ENCODE data around the gene MT1G.

Gene MT1G

DNA sequence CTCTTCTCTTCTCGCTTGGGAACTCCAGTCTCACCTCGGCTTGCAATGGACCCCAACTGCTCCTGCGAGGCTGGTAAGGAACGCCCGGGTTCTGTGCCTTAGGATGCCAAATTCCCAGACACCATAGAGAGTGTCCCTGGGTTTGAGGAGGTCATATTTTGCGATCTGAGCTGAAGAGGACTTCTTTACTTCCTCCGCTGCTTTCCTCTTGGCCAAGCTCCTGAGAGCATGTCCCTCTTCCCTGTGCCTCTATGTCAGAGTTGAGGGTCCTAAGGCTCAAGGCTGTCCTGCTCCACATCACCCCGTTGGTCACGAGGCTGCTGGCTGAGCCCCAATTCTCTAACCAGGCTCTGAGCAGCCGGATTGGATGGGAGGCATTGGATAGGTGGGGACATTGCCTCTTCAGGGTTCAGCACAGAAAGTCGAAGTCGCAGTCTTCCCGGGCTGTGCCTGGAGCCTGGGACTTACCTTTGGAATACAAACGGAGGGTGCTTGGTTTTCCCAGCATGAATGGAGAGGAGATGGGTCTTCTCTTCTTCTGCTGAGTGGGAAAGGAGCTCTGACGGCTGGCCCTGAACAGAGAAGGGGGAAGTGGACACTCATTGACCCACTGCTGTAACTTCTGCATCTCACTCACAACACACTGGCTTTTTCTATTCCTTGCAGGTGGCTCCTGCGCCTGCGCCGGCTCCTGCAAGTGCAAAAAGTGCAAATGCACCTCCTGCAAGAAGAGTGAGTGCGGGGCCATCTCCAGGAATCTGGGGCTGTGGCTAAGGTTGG is 2.2 kb upstream of the MT1G start:
- POLR2A ChIA-PET: no interaction called here
- no peaks in the 10 kb centered on the region for H3K9me3 ChIP-seq (ENCODE audit: control insufficient read depth, insufficient read depth, low read depth, low read length)
- H3K4me3 ChIP-seq (ENCODE audit: low read depth, low read length): no peak overlapping the region

DNA sequence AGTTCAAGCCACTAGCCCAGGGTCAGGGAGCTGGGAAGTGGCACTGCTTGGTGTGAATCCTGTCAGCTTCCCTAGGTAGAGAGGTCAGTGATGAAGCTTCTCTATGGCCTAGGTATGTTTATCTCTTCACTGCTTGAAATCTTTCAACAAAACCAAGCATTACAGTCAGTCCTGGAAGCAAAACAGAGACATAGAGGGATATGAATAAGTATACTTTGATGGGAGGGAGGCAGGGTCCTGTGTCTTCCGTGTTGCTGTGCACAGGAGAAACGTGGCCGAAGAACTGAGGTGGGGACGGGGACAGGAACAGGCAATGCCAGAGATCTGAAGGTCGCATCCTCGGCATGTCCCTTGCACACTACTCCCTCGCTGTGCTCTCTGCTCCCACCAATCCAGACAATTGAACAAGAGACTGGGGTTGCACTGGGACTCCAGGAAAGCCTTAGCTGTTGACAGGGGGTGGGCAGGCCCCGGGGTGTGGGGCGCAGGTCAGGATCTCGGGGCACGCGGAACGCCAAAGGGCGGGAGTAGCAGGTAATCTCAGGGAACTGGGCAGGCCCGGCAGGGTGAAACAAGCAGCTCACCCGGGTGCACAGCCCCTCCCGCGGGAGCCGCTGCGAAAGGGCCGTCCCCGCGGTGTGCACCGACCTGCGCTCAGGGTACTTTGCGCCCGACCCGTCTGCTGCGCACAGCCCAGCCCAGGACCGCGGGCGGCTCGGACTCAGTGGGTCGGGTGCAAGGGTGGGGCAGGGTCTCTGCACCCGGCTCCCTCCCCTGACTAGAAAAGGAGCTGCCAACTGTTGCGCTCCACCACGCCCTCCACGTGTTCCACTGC is 1.4 kb upstream of the MT1G start, which contains the start of gene MT1H:
Gene MT1H, plus strand, starts transcription at position 810 of the 835 bp plus-strand sequence. CDS start 71 bp downstream, outside the sequence.
- Histone ChIP-seq H3K4me3 (ENCODE audit: low read depth, low read length) (no peak within 1 kb of the TSS), H3K36me3 (ENCODE audit: control insufficient read depth in 2 of 2, insufficient read depth in 1 of 2, low read length in 2 of 2) (no peaks in the 10 kb centered on the region), H3K9me3 (ENCODE audit: control insufficient read depth, insufficient read depth, low read depth, low read length) (no peaks in the 10 kb centered on the region), H3K27ac (ENCODE audit: extremely low read depth, low read depth, low read length) (no peak within 1 kb of the TSS), H3K4me1 (ENCODE audit: control insufficient read depth, insufficient read depth, low read length) (no peaks in the 10 kb centered on the region)
- CTCF ChIA-PET: interaction anchor here (1.0 kb wide), 1 partner anchor 92 kb away, joined by 3 read pairs; no protein-coding TSS in a partner anchor
- POLR2A ChIA-PET: no interaction called here
- TF ChIP-seq, protein P1, sequence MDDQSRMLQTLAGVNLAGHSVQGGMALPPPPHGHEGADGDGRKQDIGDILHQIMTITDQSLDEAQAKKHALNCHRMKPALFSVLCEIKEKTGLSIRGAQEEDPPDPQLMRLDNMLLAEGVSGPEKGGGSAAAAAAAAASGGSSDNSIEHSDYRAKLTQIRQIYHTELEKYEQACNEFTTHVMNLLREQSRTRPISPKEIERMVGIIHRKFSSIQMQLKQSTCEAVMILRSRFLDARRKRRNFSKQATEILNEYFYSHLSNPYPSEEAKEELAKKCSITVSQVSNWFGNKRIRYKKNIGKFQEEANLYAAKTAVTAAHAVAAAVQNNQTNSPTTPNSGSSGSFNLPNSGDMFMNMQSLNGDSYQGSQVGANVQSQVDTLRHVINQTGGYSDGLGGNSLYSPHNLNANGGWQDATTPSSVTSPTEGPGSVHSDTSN (CRISPR knock-in tag; IDR thresholded peaks at IDR 0.05): no peak
- TF ChIP-seq GLI4 (tag by site-specific recombination; IDR thresholded peaks at IDR 0.05) (no peak), ZNF610 (tag by site-specific recombination; IDR thresholded peaks at IDR 0.05; ENCODE audit: borderline replicate concordance) (no peak), ZNF366 (tag by site-specific recombination; conservative IDR thresholded peaks at IDR 0.05) (no peak), SCRT2 (tag by site-specific recombination; IDR thresholded peaks at IDR 0.05) (peak; percentile 49; the same call in 1 of the 2 replicates)
- TF ChIP-seq, protein P2, sequence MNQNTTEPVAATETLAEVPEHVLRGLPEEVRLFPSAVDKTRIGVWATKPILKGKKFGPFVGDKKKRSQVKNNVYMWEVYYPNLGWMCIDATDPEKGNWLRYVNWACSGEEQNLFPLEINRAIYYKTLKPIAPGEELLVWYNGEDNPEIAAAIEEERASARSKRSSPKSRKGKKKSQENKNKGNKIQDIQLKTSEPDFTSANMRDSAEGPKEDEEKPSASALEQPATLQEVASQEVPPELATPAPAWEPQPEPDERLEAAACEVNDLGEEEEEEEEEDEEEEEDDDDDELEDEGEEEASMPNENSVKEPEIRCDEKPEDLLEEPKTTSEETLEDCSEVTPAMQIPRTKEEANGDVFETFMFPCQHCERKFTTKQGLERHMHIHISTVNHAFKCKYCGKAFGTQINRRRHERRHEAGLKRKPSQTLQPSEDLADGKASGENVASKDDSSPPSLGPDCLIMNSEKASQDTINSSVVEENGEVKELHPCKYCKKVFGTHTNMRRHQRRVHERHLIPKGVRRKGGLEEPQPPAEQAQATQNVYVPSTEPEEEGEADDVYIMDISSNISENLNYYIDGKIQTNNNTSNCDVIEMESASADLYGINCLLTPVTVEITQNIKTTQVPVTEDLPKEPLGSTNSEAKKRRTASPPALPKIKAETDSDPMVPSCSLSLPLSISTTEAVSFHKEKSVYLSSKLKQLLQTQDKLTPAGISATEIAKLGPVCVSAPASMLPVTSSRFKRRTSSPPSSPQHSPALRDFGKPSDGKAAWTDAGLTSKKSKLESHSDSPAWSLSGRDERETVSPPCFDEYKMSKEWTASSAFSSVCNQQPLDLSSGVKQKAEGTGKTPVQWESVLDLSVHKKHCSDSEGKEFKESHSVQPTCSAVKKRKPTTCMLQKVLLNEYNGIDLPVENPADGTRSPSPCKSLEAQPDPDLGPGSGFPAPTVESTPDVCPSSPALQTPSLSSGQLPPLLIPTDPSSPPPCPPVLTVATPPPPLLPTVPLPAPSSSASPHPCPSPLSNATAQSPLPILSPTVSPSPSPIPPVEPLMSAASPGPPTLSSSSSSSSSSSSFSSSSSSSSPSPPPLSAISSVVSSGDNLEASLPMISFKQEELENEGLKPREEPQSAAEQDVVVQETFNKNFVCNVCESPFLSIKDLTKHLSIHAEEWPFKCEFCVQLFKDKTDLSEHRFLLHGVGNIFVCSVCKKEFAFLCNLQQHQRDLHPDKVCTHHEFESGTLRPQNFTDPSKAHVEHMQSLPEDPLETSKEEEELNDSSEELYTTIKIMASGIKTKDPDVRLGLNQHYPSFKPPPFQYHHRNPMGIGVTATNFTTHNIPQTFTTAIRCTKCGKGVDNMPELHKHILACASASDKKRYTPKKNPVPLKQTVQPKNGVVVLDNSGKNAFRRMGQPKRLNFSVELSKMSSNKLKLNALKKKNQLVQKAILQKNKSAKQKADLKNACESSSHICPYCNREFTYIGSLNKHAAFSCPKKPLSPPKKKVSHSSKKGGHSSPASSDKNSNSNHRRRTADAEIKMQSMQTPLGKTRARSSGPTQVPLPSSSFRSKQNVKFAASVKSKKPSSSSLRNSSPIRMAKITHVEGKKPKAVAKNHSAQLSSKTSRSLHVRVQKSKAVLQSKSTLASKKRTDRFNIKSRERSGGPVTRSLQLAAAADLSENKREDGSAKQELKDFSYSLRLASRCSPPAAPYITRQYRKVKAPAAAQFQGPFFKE (tag by site-specific recombination; IDR thresholded peaks at IDR 0.05; ENCODE audit: borderline replicate concordance): no peak
- TF ChIP-seq, protein P3, sequence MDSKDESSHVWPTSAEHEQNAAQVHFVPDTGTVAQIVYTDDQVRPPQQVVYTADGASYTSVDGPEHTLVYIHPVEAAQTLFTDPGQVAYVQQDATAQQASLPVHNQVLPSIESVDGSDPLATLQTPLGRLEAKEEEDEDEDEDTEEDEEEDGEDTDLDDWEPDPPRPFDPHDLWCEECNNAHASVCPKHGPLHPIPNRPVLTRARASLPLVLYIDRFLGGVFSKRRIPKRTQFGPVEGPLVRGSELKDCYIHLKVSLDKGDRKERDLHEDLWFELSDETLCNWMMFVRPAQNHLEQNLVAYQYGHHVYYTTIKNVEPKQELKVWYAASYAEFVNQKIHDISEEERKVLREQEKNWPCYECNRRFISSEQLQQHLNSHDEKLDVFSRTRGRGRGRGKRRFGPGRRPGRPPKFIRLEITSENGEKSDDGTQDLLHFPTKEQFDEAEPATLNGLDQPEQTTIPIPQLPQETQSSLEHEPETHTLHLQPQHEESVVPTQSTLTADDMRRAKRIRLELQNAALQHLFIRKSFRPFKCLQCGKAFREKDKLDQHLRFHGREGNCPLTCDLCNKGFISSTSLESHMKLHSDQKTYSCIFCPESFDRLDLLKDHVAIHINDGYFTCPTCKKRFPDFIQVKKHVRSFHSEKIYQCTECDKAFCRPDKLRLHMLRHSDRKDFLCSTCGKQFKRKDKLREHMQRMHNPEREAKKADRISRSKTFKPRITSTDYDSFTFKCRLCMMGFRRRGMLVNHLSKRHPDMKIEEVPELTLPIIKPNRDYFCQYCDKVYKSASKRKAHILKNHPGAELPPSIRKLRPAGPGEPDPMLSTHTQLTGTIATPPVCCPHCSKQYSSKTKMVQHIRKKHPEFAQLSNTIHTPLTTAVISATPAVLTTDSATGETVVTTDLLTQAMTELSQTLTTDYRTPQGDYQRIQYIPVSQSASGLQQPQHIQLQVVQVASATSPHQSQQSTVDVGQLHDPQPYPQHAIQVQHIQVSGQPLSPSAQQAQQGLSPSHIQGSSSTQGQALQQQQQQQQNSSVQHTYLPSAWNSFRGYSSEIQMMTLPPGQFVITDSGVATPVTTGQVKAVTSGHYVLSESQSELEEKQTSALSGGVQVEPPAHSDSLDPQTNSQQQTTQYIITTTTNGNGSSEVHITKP (tag by site-specific recombination; IDR thresholded peaks at IDR 0.05): no peak

More for the DNA sequence above, 2.2 kb upstream of the MT1G start:
- Histone ChIP-seq H3K36me3 (ENCODE audit: control insufficient read depth in 2 of 2, insufficient read depth in 1 of 2, low read length in 2 of 2) (no peaks in the 10 kb centered on the region), H3K4me1 (ENCODE audit: control insufficient read depth, insufficient read depth, low read length) (no peaks in the 10 kb centered on the region), H3K27ac (ENCODE audit: extremely low read depth, low read depth, low read length) (no peak overlapping the region)
- TF ChIP-seq ZNF16 (tag by site-specific recombination; IDR thresholded peaks at IDR 0.05; ENCODE audit: low read depth): no peak
- TF ChIP-seq SP3 (tag by site-specific recombination; IDR thresholded peaks at IDR 0.05): no peak
- TF ChIP-seq SCRT2 (tag by site-specific recombination; IDR thresholded peaks at IDR 0.05): 0 out of 2 replicates have a peak, but pooled peaks have one; percentile 0
- no peak for TF ChIP-seq ZBTB7A (tag by site-specific recombination; IDR thresholded peaks at IDR 0.05; ENCODE audit: low read depth)
- TF ChIP-seq HOXD13 (CRISPR knock-in tag; IDR thresholded peaks at IDR 0.05; ENCODE audit: borderline replicate concordance): no peak
- CTCF ChIA-PET: no interaction called here
